A204.1 (cell line): ENCODE data around the gene PNPLA7.

Experiments
- FAIRE-seq: peaks from 2 replicates; lab custom pipeline; 2012; peaks lifted over from hg19 to GRCh38; lab: Jason Lieb, UNC

Gene PNPLA7

GRCh38 chr9:137449081-137449844, 100.9 kb downstream of the PNPLA7 start:
- no peak for FAIRE-seq

DNA sequence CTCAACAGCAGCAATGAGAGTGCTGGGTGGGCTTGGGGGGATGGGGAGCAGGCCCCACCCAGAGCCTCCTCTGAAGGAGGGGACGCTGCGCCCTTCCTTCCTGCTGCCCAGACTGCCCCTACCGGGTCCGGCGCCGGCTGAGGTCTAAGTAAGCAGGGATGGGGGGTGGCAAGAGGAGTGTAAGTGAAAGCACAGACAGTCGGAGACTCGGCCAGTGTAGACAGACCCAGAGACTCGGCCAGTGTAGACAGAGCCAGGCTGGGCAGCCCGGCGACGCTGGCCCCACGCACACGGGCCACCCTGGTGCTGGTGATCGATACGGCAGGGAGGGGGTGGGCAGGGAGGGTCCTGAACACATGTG, 101.6 kb downstream of the PNPLA7 start:
- FAIRE-seq, result no peak

DNA sequence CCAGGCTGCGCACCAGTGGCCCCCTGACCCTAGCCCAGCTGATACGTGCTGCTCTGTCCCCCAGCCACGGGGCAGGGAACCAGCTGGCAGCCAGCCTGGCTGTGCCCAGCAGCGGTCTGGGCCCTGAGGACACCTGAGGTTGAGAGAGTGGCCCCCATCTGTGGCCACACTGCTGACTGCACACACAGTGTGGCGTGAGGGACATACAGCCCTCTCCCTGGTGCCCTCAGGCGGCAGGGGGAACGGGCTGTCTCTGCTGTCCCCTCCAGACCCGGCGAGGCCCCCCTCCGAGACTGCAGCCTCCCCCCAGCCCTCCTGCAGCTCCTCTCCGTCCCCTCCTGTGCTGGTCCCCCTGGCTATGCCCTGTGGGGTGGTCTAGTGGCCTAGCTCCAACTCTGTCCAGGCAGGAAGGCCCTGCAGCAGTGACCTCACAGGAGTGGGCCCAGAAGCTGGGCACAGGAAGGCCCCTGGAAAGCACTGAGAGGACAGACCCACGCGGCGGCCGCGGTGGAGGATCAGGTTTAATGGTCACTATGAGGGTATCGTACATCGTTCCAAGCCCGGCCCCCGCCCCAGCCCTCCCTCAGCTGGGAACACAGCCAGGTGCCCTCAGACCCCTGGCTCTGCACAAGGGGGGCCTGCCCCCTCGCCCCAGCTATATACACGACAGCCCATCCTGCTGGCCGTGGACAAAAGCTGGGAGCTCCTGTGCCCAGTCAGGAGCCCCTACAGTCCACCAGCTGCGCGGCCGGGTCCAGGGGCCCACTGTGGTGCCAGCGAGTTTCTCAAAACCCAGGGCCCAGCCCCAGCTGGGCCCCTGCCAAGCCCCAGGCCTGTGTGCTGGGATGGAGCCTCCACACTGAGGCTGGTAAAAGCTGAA, 102.2 kb downstream of the PNPLA7 start:
- no peak for FAIRE-seq

- FAIRE-seq, result no peak
Observed at GRCh38 chr9:137446851-137447471, 103.2 kb downstream of the PNPLA7 start.

DNA sequence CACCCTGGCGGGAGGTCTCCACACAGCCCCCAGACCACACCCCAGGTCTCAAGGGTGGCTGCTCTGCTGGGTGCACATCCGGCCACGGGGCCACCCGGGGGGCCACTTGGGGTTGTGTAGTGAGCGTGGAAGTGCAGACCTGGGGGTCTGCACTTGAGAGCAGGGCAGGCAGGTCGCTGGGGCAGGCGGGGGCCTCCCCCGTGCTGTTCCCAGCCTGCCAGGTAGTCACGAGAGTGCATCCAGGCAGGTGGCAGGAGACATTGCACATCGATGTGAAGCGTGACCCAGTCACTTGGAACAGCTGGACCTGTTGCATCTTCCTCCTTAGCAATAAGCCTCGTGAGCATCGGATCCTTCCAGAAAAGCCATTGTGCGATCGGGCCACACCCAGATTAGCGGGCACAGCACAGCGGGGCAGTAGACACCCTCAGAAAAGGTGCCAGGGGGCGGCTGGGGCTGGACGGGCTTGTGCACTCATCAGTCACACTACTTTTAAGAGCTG, 104.2 kb downstream of the PNPLA7 start:
- FAIRE-seq, result no peak

GRCh38 chr9:137445275-137445807, 104.9 kb downstream of the PNPLA7 start:
- no peak for FAIRE-seq

DNA sequence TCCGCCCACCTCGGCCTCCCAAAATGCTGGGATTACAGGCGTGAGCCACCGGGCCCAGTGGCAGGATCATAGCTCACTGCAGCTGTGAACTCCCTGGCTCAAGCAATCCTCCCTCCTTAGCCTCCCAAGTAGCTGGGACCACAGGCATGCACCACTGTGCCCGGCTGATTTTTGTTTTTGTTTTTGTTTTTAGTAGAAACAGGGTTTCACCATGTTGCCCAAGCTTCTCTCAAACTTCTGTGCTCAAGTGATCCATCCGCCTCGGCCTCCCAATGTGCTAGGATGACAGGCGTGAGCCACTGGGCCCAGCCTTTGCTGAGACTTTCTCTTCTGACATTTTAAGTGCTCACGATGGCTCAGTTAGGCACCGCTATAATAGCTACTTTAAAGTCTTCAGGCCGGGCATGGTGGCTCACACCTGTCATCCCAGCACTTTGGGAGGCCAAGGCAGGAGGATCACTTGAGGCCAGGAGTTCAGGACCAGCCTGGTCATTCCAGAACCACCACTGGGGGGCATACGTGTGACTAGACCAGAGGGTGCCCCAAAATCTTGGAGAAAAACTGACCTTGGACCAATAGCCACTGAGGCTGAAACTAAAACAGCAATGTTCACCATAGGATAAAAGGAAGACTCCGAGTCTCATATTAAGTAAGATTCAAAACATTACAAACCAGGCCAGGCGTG, 106.0 kb downstream of the PNPLA7 start:
- FAIRE-seq, result no peak

GRCh38 chr9:137441935-137442321, 108.3 kb downstream of the PNPLA7 start:
- FAIRE-seq, result no peak

- FAIRE-seq, result no peak
Observed at GRCh38 chr9:137441289-137441934, 108.8 kb downstream of the PNPLA7 start, which contains the start of gene ENTPD8. TSS of gene ENTPD8 (minus strand) at chr9:137441357. CDS start at chr9:137438285, 3,072 bp downstream.

- no peak for FAIRE-seq
Observed at GRCh38 chr9:137439158-137439714, 111.0 kb downstream of the PNPLA7 start.

GRCh38 chr9:137438591-137439157, 111.5 kb downstream of the PNPLA7 start:
- FAIRE-seq, result no peak

- no peak for FAIRE-seq
Observed at GRCh38 chr9:137437691-137438590, 112.3 kb downstream of the PNPLA7 start.

GRCh38 chr9:137436761-137437600, 113.2 kb downstream of the PNPLA7 start:
- FAIRE-seq, result no peak

- no peak for FAIRE-seq
Observed at GRCh38 chr9:137435980-137436760, 114.0 kb downstream of the PNPLA7 start.

- no peak for FAIRE-seq
Observed at GRCh38 chr9:137435381-137435891, 114.8 kb downstream of the PNPLA7 start.

DNA sequence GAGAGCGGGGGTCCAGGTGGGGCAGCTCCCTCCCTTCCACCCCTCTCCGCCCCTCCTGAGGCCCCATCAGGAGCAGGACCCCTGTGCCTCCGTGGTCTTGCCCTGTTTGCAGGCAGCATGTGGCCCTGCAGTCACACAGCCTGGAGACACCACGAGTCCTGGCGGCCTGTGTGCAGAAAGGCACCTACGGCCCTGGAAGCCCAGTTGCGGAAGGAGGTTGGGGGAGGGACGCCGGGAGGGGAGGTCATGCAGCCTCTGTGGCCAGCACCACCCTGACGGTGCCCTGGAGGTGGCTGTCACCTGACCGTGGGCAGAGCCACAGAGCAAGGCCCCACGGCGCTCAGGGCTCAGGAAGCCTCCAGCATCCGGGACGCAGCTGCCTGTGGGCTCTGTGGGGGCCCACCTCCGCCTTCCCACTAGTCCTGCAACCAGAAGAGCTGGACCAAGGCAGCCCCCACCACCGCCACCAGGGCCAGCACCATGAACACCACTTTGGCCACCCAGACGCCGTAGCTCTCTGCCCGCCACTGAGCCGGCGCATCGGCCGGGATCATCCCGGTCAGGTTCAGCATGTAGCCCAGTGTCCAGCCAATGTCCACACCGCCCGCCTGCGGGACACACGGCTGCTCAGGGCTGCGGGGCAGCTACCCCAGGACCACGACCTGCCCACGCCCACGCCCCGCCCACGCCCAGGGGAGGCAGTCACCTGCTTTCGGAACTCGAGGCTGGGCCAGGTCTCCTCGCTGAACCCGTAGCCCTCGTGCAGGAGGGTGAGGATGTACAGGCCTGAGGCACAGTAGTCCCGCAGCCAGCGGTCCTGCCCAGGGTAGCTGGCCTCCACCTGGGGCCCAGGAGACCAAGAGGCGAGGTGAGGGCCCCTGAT, 115.5 kb downstream of the PNPLA7 start:
- no peak for FAIRE-seq
